HG03442 (cell line): ENCODE results near the gene SHC3.

Experiments
- ATAC-seq: cut with Tn5 transposase; IDR thresholded peaks from one replicate; pipeline ENCODE4 v1.9.1; 2021; ENCODE audit warnings: mild to moderate bottlenecking, moderate library complexity; ENCODE audit not compliant: unreplicated experiment

SHC3 gene

DNA sequence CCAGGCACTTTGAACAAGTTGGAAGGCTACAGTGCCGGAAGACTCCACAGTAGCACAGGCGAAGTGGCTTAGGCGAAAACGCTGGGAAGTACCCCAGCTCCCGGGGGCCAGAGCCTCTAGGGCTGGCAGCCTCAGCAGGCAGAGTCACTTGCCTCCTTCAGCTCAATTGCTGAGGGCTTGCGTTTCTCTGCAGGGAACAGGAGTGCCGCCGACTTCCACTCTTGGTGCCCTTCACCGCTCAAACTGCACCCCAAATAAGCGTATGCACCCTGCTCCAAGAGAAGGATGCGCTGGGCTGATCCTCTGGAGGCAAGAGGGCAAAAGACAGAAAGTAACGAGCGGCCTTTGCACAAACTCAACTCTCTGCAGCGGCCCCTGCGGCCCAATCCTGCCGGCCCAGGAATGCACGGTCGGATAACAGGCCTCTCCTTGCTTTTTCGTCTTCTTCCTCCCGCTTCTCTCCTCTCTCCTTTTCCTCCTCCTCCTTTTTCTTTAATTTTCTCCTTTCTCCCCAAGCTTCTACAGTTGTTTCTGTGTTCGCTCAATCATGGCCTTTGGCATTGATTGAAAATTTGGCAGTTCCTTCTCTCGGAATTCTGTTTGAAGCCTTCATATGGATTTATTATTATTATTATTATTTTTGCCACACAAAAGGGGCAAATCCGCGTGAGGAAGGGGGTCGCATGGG lies 188.4 kb downstream of the SHC3 start:
- ATAC-seq: no peak

GRCh38 chr9:88988796-88989641 lies 189.6 kb downstream of the SHC3 start:
- ATAC-seq: no peak

GRCh38 chr9:88987661-88988060 lies 191.0 kb downstream of the SHC3 start:
- no peak for ATAC-seq

DNA sequence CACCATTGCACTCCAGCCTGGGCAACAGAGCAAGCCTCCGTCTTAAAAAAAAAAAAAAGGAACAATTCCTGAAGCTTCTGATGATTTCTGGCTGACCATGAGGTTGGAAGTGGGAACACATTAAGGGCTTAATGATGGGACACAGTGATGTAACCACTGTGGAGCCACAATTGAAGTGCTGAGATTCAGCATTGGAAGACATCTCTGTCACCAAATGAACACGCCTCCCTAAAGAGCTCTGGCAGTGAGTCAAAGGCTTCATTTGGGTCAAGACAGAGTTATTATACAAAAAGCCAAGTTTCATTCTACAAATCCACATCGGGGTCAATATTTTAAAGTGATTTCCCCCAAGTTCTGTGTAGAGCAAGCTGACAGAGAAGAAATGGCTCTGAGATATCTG lies 191.8 kb downstream of the SHC3 start:
- ATAC-seq: no peak

DNA sequence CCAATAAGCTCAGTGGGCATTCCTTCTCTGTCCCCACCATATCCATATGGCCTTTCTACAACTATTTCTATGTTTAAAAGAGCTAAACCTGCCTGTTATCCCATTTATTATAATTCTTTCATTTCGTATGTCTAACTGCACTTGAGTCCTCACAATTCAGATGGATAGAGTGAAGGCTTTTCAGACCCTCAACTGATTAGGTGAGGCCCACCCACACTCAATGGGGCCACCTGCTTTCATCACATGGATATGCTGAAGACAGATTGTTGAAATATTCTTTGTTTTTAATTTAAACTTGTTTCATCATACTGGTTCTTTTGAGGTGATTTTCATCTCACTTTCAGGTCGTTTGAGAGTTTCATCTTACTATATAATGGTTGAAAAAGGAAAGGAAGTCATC lies 193.0 kb downstream of the SHC3 start:
- no peak for ATAC-seq

- no peak for ATAC-seq
These were observed 194.1 kb downstream of the SHC3 start for GRCh38 chr9:88984543-88984883.

GRCh38 chr9:88983865-88984542 lies 194.6 kb downstream of the SHC3 start:
- no peak for ATAC-seq

- ATAC-seq: no peak
These were observed 197.8 kb downstream of the SHC3 start for GRCh38 chr9:88980740-88981203.

DNA sequence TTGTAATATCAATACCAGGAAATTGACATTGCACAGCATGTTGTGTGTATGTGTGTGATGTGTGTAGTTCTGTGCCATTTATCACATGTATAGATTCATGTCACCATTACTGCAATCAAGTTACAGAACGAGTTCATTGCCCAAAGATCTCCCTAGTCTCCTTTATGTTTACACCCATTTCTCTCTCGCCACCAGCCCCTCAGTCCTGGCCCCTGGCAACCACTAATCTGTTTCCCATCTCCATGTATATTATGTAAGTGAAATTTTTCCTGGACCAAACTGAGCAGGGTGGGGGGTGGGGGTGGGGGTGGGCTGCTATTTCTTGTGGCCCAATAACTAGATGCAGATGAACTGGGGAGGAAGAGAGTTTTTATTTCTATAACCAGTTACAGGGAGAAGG lies 198.8 kb downstream of the SHC3 start:
- no peak for ATAC-seq

DNA sequence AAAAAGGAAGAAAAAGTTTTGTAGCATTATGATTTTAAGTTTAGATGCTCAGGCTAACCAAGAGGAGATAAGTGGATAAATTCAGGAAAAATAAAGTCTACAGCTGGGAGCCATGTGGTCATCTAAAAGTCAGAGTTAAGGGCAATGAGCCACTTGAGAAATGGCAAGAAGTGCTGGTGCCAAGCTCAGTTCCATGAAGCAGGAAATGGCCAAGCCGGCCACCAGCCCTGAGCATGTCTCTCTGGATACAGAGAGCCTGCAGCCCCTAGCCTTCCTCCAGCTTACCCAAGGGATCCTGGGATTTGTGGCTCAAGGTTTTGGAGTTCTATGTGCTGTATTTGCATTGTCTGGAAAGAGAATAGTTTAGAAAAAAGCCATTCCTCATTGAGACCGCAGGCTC lies 199.6 kb downstream of the SHC3 start:
- no peak for ATAC-seq

DNA sequence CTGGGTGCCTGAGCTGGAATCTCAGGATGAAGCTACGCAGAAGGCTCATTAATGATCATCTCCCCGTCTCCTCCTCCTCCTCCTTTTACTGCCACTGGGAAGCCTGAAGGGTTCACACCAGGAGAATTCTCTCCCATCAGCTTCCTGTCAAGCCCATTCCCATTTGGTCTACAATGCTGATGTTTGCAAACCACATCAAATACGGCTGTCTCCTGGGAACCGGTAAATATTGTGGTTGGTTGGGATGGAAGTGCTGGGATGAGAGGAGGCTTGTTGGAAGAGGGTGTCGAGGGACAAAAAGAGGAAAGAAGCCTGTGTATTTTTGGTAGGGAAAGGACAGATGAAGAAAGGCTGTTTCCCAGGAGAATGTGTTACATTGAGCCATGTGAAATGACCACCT lies 200.6 kb downstream of the SHC3 start:
- no peak for ATAC-seq

DNA sequence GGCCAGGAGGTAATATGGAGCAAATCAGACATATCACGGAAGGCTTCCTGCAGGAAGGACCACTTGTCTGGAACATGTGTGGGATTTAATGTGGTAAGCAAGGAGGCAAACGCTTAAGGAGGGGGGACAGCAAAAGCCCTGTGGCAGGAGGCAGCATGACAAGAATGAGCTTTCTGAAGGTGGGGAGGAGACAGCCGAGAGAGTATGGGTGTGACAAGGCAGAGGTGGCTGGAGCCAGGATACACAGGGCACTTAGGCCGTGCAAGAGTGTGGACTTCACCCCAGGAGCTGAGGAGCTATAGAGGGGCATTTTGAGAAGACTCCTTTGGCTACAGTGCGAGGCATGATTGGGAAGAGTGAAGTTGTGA lies 201.7 kb downstream of the SHC3 start:
- no peak for ATAC-seq

DNA sequence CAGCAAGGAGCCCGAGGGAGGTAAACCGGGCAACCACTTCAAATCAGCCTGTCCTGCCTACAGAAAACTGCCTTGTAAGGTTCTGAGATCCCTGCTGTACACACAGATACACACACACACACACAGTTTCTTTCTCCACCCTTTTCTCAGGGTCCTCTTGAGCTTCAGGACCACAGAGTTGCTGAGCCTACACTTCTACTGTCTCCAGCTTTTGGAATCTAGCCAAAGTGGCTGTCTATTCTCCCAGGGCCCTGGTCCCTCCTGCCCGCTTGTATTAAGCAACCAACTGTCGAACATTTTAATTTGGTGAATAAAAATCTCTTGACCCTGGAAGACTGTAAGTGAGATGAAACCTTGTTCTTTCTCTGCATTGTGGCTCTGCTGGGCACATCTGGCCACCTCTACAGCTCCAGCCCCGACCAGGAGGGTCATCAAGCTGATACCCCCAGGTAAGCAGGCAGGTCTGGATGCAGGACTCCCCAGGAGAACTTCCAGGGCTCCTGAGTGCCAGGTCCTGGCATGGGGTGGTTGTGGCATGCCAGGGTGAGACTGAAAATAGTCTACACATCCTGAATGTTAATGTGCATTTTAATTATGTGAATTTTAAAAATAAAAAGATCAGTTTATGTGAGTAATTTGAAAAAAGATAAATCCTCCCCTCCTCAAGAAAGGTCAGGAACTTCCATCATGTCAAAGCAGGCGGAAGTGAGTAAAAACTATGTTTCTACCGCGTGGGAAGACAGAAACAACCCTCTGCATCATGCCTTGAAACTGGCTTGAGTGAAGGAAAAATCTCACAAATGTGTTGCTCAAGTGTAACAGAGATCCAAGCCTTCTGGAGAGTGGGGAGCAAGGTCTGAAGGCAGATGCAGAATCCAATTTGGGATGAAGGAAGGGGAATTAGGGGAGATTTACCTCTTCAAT lies 202.4 kb downstream of the SHC3 start:
- ATAC-seq: no peak

GRCh38 chr9:88974641-88975040 lies 204.0 kb downstream of the SHC3 start:
- ATAC-seq: no peak

DNA sequence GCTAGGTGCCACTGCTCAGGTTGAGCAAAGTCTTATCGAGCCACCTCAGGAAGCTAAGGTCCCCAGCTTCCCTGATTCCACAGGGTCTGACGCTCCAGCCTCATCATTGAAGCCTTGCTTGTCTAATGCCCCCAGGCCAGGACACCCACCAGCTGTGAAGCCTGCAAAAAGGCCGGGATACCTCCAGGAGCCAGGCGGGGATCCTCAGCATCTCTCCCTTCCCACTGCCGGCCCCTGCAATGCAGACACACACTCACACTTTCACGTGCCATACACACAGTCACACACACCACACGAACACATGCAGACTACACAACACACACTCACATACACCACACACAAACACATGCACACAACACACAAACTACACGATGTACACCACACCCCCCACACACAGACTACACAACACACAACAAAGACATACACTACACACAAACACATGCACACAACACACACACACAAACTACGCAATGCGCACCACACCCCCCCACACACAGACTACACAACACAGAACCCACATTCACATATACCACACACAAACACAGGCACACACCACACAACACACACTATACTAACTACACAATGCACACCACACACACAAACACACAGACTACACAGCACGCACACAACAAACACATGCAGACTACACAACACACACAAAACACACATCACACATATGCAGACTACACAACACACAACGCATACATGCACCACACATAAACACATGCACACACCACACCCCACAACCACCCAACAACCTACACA lies 205.2 kb downstream of the SHC3 start:
- no peak for ATAC-seq

DNA sequence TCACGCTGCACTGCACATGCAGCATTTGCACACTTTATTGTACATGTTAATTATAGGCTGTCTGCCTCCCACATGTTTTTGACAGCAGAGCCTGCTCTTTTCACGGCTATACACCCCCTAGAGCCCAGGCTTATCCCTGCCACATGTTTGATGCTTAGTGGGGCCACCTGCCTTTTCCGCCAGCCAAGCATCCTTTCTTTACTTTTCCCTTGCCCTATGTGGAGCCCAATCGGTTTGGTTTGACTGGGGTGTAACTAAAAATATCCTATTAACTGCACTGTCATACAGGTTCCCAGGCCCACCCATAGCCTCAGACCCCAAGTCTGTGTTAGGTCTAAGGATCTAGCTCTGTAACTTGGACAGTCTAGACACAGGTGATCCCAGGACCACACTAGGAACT lies 206.2 kb downstream of the SHC3 start:
- no peak for ATAC-seq

DNA sequence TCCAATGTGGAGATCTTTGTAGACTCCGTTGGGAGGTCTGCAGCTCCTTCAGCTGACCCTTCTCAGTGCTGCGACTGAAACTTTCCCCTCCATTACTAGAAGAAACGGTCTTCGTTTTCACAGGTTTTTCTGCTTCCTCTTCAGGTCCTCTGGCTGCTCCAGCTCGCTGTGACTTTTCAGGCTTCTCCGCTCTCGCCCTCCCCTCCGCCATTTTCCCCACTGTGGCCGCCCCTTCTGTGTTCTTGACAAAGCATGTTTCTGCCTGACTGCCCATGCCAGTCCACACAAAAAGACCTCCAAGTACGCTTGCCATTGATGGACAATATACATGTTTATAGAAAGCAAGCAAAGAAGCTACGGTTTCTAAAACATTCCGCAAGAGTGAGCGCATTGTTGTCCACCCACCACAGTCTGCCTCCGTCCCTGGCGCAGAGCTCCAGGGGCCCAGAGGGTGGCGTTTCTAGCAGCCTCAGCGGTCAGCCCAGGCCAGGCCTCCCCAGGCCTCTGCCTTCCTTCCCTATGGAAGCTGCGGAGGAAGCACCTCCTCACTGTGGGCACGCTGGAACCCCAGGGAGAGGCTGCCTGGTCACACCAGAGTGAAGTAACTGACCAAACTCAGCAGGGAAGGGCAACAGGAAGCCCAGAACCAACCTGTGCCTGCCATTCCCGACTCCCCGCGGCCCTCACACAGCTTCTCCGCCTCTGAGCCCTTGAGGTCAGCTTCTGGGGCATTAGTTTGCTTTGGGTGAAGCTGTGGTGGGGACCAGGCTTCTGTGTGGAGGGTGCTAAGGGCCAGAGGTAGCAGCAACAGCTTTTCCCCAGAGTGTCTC lies 207.3 kb downstream of the SHC3 start:
- ATAC-seq: no peak

DNA sequence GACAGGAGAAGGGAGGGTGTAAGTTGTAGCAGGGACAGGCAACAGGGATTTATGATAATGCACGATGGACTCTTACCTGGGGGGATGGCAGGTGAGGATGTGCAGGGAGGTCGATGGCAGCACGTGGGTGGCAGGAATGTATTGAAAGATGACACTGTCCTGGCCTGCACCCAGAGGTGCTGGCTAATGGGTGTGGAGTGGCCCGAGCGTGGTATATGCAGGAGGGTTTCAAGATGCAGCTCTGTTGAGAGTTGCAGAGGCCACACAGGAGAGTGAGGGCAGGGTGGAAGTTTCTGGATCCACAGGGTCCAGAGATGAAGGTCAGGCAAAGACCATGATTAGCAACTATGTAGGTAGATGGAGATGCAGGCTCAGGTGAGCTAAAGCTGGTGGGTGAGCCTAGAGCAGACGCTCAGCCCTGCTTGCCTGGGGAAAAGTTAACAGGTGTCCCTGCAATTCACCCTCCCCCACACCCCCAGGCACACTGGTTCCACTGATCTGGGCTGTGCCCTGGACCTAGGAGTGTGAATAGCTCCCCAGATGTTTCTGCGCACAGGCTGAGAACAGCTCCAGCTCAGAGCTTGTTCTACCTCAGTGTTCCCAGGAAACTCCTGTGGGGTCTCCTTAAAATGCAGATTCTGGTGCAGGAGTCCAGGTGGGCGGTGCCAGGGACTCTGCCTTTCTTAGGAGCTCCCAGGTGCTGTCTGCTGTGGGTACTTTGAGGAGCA lies 208.8 kb downstream of the SHC3 start:
- no peak for ATAC-seq

DNA sequence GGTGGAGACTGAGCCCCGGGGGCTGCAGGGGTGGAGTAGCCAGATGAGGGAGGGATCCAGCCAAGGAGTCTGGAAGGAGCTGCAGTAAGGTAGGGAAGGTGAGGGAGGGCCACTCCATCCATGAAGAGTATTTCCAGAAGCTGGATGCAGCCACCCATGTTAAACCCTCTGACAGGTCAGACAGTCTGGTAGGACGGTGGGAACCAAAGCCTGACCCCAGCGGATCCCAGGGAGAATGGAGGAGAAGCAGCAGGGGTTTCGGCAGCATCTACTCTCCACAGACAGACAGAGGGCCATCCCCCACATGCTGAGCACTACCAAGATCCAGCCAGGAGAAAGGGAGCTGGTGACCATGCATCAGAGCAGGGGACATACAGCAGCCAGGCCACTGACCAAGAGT lies 209.8 kb downstream of the SHC3 start:
- no peak for ATAC-seq
